HepG2 (cell line): ENCODE measurements around the gene LARP1. TPM values are rescaled to one million over a fixed set of nuclear protein-coding genes. Genes with fewer than 3 reads are reported as not detected.

Experiments used
- ASH2L ChIP-seq: fragments of 300-600, 200-600 bp; sonication (generic); IDR thresholded peaks from 2 replicates; pipeline ENCODE4 v1.7.0; 2017; ENCODE audit warnings: low read depth, mild to moderate bottlenecking, moderate library complexity, mixed read lengths, low read length; ENCODE audit not compliant: insufficient read length
- HDAC6 ChIP-seq: fragments of 200-600 bp; sonication (generic); IDR thresholded peaks from 2 replicates; pipeline ENCODE4 v1.7.0; 2017; ENCODE audit warnings: mild to moderate bottlenecking, antibody characterized with exemption, low read length, low read depth
- NFATC3 ChIP-seq: sonication (generic); formaldehyde crosslinking; IDR thresholded peaks from 2 replicates; pipeline ENCODE4 v1.5.1; 2020; ENCODE audit warnings: mild to moderate bottlenecking, missing genetic modification reagents
- RAD51 ChIP-seq: fragments of 450-650 bp; IDR thresholded peaks from 2 replicates; pipeline ENCODE4 v1.6.1; 2016; ENCODE audit warnings: borderline replicate concordance
- ZC3H4 ChIP-seq: sonication (generic); formaldehyde crosslinking; IDR thresholded peaks from 2 replicates; pipeline ENCODE4 v1.4.0; 2020; ENCODE audit warnings: missing genetic modification reagents, borderline replicate concordance
- ZNF230 ChIP-seq: sonication (generic); formaldehyde crosslinking; IDR thresholded peaks from 2 replicates; pipeline ENCODE4 v1.4.0; 2020; ENCODE audit warnings: mild to moderate bottlenecking, missing genetic modification reagents
- ZNF3 ChIP-seq: IDR thresholded peaks from 2 replicates; pipeline ENCODE4 v1.7.0; 2017; ENCODE audit warnings: inconsistent platforms
- ZNF343 ChIP-seq: sonication (generic); formaldehyde crosslinking; IDR thresholded peaks from 2 replicates; pipeline ENCODE4 v1.4.0; 2020; ENCODE audit warnings: mild to moderate bottlenecking, missing genetic modification reagents
- ZNF382 ChIP-seq: sonication (generic); formaldehyde crosslinking; IDR thresholded peaks from 2 replicates; pipeline ENCODE4 v1.5.0; 2020; ENCODE audit warnings: missing genetic modification reagents, mild to moderate bottlenecking, borderline replicate concordance
- polyA plus RNA-seq, 8 experiments: library from polyadenylated mRNA; depleted of rRNA in 3 of 8; stranded (reverse) in 7 of 8; unstranded in 1 of 8; fragments of >200 nt; fragmentation: Illumina TruSeq in 4 of 8; extraction: Trizol in 4 of 8; gene quantifications; 2 replicates each; pipeline versions ENCODE4 v1.2.1 to v1.2.3, GENCODE V29; 2011 to 2016; ENCODE audit warnings: low read depth in 4 of 8, missing spikeins in 1 of 8, mixed read lengths in 1 of 8; ENCODE audit not compliant: insufficient read depth in 1 of 8
- total RNA-seq, 5 experiments: library from RNA; depleted of rRNA; stranded (reverse); fragments of >200 nt; fragmentation: Illumina TruSeq; extraction: Trizol; gene quantifications; 2 replicates each; pipeline ENCODE4 v1.2.3, GENCODE V29; 2016; ENCODE audit warnings: low read depth in 1 of 5
- TF ChIP-seq, protein P1 (sequence below): sonication (generic); formaldehyde crosslinking; IDR thresholded peaks from 2 replicates; pipeline ENCODE4 v1.4.0; 2020; ENCODE audit warnings: mild to moderate bottlenecking, missing genetic modification reagents
- TF ChIP-seq, protein P2 (sequence below): sonication (generic); formaldehyde crosslinking; IDR thresholded peaks from 2 replicates; pipeline ENCODE4 v1.5.0; 2020; ENCODE audit warnings: missing genetic modification reagents
- TF ChIP-seq, protein P3 (sequence below): sonication (generic); formaldehyde crosslinking; IDR thresholded peaks from 2 replicates; pipeline ENCODE4 v1.5.1; 2020; ENCODE audit warnings: mild to moderate bottlenecking, missing genetic modification reagents, borderline replicate concordance
- TF ChIP-seq, protein P4 (sequence below): sonication (generic); formaldehyde crosslinking; IDR thresholded peaks from 2 replicates; pipeline ENCODE4 v1.4.0; 2020; ENCODE audit warnings: missing genetic modification reagents, mild to moderate bottlenecking, borderline replicate concordance
- TF ChIP-seq, protein P5 (sequence below): sonication (generic); formaldehyde crosslinking; IDR thresholded peaks from 2 replicates; pipeline ENCODE4 v1.8.0; 2022; ENCODE audit warnings: mild to moderate bottlenecking, missing genetic modification reagents, moderate library complexity

The LARP1 gene
- total and polyA plus RNA-seq, 2 of the 13 experiments (the other 11 are each of a cell fraction or from before 2014, with no cell fraction given), result 45.2 to 61.4 TPM

DNA sequence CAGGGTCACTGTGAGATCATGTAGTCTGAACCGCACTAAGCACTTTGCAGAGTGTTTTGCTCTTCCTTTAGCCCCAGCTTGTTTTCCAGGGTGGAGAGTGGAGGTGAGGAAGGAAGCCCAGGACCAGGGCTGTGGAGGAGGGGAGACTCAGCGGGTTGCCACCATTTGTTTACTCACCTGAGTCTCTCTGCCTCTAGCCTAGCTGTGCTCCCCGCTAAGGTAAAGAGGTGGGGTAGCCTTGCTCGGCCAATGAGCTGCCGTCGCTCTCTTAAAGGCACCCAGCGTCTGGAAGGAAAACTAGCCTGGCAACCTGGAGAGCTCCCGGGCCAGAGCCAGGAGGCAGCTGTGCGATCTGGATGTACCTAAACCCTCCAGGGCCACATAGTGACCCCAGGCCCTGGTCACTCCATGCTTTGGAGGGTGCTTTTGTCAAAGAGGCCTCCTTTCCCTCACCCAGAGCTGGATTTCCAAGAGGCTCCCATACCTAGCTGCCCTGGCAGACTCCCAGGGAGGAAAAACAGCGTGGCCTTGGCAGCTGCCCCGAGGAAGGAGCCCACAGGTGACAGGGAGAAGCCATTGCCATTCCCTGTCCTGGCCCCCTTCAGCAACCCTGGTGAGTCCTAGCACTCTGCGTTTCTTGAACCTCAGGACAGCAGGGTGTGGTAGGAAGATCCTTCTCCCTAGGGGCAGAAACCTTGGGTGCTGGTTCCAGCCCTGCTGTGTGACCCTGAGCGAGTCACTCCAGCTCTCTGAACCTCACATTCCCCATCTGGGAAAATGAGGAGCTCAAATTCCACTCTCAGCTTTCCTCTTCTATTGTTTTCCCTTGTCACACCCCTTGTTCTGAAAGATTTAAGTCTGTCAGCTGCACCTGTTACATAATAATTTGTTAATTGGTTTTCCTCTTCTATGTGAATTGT is 42.4 kb upstream of the LARP1 start (continued):
- TF ChIP-seq, protein P1, sequence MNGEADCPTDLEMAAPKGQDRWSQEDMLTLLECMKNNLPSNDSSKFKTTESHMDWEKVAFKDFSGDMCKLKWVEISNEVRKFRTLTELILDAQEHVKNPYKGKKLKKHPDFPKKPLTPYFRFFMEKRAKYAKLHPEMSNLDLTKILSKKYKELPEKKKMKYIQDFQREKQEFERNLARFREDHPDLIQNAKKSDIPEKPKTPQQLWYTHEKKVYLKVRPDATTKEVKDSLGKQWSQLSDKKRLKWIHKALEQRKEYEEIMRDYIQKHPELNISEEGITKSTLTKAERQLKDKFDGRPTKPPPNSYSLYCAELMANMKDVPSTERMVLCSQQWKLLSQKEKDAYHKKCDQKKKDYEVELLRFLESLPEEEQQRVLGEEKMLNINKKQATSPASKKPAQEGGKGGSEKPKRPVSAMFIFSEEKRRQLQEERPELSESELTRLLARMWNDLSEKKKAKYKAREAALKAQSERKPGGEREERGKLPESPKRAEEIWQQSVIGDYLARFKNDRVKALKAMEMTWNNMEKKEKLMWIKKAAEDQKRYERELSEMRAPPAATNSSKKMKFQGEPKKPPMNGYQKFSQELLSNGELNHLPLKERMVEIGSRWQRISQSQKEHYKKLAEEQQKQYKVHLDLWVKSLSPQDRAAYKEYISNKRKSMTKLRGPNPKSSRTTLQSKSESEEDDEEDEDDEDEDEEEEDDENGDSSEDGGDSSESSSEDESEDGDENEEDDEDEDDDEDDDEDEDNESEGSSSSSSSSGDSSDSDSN (CRISPR knock-in tag), result no peak
- no peak for TF ChIP-seq RAD51
- TF ChIP-seq ASH2L, result no peak
- no peak for TF ChIP-seq NFATC3 (CRISPR knock-in tag)
- TF ChIP-seq ZNF382 (CRISPR knock-in tag), result no peak
- TF ChIP-seq, protein P2, sequence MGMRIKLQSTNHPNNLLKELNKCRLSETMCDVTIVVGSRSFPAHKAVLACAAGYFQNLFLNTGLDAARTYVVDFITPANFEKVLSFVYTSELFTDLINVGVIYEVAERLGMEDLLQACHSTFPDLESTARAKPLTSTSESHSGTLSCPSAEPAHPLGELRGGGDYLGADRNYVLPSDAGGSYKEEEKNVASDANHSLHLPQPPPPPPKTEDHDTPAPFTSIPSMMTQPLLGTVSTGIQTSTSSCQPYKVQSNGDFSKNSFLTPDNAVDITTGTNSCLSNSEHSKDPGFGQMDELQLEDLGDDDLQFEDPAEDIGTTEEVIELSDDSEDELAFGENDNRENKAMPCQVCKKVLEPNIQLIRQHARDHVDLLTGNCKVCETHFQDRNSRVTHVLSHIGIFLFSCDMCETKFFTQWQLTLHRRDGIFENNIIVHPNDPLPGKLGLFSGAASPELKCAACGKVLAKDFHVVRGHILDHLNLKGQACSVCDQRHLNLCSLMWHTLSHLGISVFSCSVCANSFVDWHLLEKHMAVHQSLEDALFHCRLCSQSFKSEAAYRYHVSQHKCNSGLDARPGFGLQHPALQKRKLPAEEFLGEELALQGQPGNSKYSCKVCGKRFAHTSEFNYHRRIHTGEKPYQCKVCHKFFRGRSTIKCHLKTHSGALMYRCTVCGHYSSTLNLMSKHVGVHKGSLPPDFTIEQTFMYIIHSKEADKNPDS (CRISPR knock-in tag), result no peak
- TF ChIP-seq, protein P3, sequence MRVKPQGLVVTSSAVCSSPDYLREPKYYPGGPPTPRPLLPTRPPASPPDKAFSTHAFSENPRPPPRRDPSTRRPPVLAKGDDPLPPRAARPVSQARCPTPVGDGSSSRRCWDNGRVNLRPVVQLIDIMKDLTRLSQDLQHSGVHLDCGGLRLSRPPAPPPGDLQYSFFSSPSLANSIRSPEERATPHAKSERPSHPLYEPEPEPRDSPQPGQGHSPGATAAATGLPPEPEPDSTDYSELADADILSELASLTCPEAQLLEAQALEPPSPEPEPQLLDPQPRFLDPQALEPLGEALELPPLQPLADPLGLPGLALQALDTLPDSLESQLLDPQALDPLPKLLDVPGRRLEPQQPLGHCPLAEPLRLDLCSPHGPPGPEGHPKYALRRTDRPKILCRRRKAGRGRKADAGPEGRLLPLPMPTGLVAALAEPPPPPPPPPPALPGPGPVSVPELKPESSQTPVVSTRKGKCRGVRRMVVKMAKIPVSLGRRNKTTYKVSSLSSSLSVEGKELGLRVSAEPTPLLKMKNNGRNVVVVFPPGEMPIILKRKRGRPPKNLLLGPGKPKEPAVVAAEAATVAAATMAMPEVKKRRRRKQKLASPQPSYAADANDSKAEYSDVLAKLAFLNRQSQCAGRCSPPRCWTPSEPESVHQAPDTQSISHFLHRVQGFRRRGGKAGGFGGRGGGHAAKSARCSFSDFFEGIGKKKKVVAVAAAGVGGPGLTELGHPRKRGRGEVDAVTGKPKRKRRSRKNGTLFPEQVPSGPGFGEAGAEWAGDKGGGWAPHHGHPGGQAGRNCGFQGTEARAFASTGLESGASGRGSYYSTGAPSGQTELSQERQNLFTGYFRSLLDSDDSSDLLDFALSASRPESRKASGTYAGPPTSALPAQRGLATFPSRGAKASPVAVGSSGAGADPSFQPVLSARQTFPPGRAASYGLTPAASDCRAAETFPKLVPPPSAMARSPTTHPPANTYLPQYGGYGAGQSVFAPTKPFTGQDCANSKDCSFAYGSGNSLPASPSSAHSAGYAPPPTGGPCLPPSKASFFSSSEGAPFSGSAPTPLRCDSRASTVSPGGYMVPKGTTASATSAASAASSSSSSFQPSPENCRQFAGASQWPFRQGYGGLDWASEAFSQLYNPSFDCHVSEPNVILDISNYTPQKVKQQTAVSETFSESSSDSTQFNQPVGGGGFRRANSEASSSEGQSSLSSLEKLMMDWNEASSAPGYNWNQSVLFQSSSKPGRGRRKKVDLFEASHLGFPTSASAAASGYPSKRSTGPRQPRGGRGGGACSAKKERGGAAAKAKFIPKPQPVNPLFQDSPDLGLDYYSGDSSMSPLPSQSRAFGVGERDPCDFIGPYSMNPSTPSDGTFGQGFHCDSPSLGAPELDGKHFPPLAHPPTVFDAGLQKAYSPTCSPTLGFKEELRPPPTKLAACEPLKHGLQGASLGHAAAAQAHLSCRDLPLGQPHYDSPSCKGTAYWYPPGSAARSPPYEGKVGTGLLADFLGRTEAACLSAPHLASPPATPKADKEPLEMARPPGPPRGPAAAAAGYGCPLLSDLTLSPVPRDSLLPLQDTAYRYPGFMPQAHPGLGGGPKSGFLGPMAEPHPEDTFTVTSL, result no peak
- TF ChIP-seq, protein P4, sequence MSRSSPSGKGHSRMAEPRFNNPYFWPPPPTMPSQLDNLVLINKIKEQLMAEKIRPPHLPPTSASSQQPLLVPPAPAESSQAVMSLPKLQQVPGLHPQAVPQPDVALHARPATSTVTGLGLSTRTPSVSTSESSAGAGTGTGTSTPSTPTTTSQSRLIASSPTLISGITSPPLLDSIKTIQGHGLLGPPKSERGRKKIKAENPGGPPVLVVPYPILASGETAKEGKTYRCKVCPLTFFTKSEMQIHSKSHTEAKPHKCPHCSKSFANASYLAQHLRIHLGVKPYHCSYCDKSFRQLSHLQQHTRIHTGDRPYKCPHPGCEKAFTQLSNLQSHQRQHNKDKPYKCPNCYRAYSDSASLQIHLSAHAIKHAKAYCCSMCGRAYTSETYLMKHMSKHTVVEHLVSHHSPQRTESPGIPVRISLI, result no peak
- no peak for TF ChIP-seq ZNF343
- no peak for TF ChIP-seq ZNF230 (CRISPR knock-in tag)
- TF ChIP-seq HDAC6, result no peak
- TF ChIP-seq ZNF3 (CRISPR knock-in tag), result no peak
- TF ChIP-seq, protein P5, sequence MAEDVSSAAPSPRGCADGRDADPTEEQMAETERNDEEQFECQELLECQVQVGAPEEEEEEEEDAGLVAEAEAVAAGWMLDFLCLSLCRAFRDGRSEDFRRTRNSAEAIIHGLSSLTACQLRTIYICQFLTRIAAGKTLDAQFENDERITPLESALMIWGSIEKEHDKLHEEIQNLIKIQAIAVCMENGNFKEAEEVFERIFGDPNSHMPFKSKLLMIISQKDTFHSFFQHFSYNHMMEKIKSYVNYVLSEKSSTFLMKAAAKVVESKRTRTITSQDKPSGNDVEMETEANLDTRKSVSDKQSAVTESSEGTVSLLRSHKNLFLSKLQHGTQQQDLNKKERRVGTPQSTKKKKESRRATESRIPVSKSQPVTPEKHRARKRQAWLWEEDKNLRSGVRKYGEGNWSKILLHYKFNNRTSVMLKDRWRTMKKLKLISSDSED (CRISPR knock-in tag), result no peak
- no peak for TF ChIP-seq ZC3H4 (CRISPR knock-in tag)
